GM12878 (cell line): Measurements from ENCODE around the gene ANKRD23. TPM values are rescaled to one million over a fixed set of nuclear protein-coding genes. Genes with fewer than 3 reads are reported as not detected.

ENCODE experiments used
- ATAC-seq: fragments of 200-7000 bp; cut with Tn5 transposase; 3 replicates; pipeline ENCODE4 v1.9.1; 2020; ENCODE audit warnings: mild to moderate bottlenecking, moderate library complexity
- BruUV-seq: library from RNA; stranded (reverse); fragments of 400-500 nt; replicated peaks from 2 replicates; lab custom pipeline; 2021; lab: Mats Ljungman, UMichigan
- CTCF ChIA-PET: fragments of 300-600 bp; sonication (Branson Sonifier 250); formaldehyde crosslinking; extraction: SDS; loops from one replicate; lab custom pipeline; 2021; ENCODE audit warnings: inconsistent platforms; lab: Yijun Ruan, JAX
- POLR2A ChIA-PET: fragments of 350-600 bp; formaldehyde crosslinking; extraction: SDS; loops from one replicate; lab custom pipeline; 2021; ENCODE audit warnings: inconsistent platforms; lab: Charles Lee
- RAD21 ChIA-PET: fragments of 300-600 bp; sonication (Branson Sonifier 250); formaldehyde crosslinking; loops from one replicate; lab custom pipeline; 2023; ENCODE audit warnings: antibody characterized with exemption; ENCODE audit not compliant: unreplicated experiment; lab: Charles Lee
- SMC1A ChIA-PET: fragments of 300-600 bp; sonication (Branson Sonifier 250); formaldehyde crosslinking; loops from one replicate; lab custom pipeline; 2023; ENCODE audit not compliant: unreplicated experiment, uncharacterized antibody; lab: Charles Lee
- DNase-seq: peaks from one replicate; pipeline ENCODE4 v3.0.0-alpha.2; 2011; ENCODE audit warnings: low read depth, low spot score
- FAIRE-seq: peaks from 3 replicates; lab custom pipeline; 2011; peaks lifted over from hg19 to GRCh38; lab: Jason Lieb, UNC
- H2AFZ ChIP-seq: 2 replicates; pipeline ENCODE4 v1.6.0; 2011; ENCODE audit warnings: low read depth, low read length, control low read depth; ENCODE audit not compliant: control insufficient read depth
- H3K27ac ChIP-seq: 2 replicates; pipeline ENCODE4 v1.5.1; 2011; ENCODE audit warnings: control low read depth; ENCODE audit not compliant: control insufficient read depth, insufficient read depth
- H3K27me3 ChIP-seq, 2 experiments: replicated peaks in 1 of 2; 2 replicates each; pipeline versions ENCODE4 v1.6.0 to v1.6.1; 2011; ENCODE audit warnings: low read length in 1 of 2; ENCODE audit not compliant: control insufficient read depth in 2 of 2, insufficient read depth in 2 of 2
- H3K36me3 ChIP-seq, 2 experiments: 2 replicates each; pipeline ENCODE4 v1.5.1; 2011; ENCODE audit warnings: low read length in 1 of 2; ENCODE audit not compliant: control insufficient read depth in 2 of 2, insufficient read depth in 2 of 2
- H3K4me1 ChIP-seq: 2 replicates; pipeline ENCODE4 v1.6.1; 2011; ENCODE audit warnings: mild to moderate bottlenecking, low read length, moderate library complexity, mixed read lengths; ENCODE audit not compliant: control insufficient read depth, insufficient read depth
- H3K4me2 ChIP-seq: 2 replicates; pipeline ENCODE4 v1.6.0; 2011; ENCODE audit warnings: control low read depth; ENCODE audit not compliant: control insufficient read depth, insufficient read depth
- H3K4me3 ChIP-seq: fragments of 200-600 bp; sonication (generic); 2 replicates; pipeline ENCODE4 v1.5.1; 2016
- H3K79me2 ChIP-seq: 2 replicates; pipeline ENCODE4 v1.6.0; 2011; ENCODE audit warnings: low read length; ENCODE audit not compliant: control insufficient read depth, insufficient read depth
- H3K9ac ChIP-seq: 2 replicates; pipeline ENCODE4 v1.8.0; 2011; ENCODE audit warnings: low read length, control low read depth, mixed read lengths; ENCODE audit not compliant: control insufficient read depth, insufficient read depth
- H3K9me3 ChIP-seq: replicated peaks from 3 replicates; pipeline ENCODE4 v1.5.1; 2011; ENCODE audit warnings: mild to moderate bottlenecking, low read length; ENCODE audit not compliant: control insufficient read depth, insufficient read depth
- H4K20me1 ChIP-seq: 2 replicates; pipeline ENCODE4 v1.6.0; 2011; ENCODE audit not compliant: control insufficient read depth, insufficient read depth
- EGR1 ChIP-seq, 2 experiments: IDR thresholded peaks; 1 replicate in 1 of 2; 2 replicates in 1 of 2; pipeline ENCODE4 v1.6.1; 2011 to 2012; ENCODE audit warnings: low read depth in 2 of 2, low read length in 2 of 2, borderline replicate concordance in 1 of 2, mild to moderate bottlenecking in 1 of 2, moderate library complexity in 1 of 2
- IRF3 ChIP-seq: fragments of 450-650 bp; IDR thresholded peaks from 2 replicates; pipeline ENCODE4 v1.6.1; 2014; ENCODE audit warnings: mild to moderate bottlenecking
- MEF2B ChIP-seq: fragments of 450-650 bp; IDR thresholded peaks from 2 replicates; pipeline ENCODE4 v1.6.1; 2018; ENCODE audit warnings: mild to moderate bottlenecking, moderate library complexity; ENCODE audit not compliant: partially characterized antibody, poor library complexity, severe bottlenecking
- MLLT1 ChIP-seq: fragments of 450-650 bp; IDR thresholded peaks from 2 replicates; pipeline ENCODE4 v1.6.1; 2016; ENCODE audit warnings: mild to moderate bottlenecking
- MYB ChIP-seq: fragments of 150-350 bp; IDR thresholded peaks from 2 replicates; pipeline ENCODE4 v1.6.1; 2014; ENCODE audit warnings: mild to moderate bottlenecking, low read depth, low read length, borderline replicate concordance
- NFXL1 ChIP-seq: fragments of 450-650 bp; IDR thresholded peaks from 2 replicates; pipeline ENCODE4 v1.6.1; 2017; ENCODE audit warnings: antibody characterized with exemption, mild to moderate bottlenecking, borderline replicate concordance
- NFYA ChIP-seq: IDR thresholded peaks from 2 replicates; pipeline ENCODE4 v1.6.1; 2011; ENCODE audit warnings: low read depth, mild to moderate bottlenecking, low read length, improper control_type of control experiment, borderline replicate concordance
- NR2C2 ChIP-seq: IDR thresholded peaks from 2 replicates; pipeline ENCODE4 v1.6.1; 2011; ENCODE audit warnings: borderline replicate concordance, low read depth; ENCODE audit not compliant: control insufficient read depth, insufficient read length
- NR2F1 ChIP-seq: fragments of 450-650 bp; conservative IDR thresholded peaks from 2 replicates; pipeline ENCODE4 v1.6.1; 2017; ENCODE audit warnings: mild to moderate bottlenecking
- POLR2A ChIP-seq: IDR thresholded peaks from 2 replicates; pipeline ENCODE4 v1.6.1; 2011; ENCODE audit warnings: low read depth, mild to moderate bottlenecking, low read length
- SPI1 ChIP-seq: IDR thresholded peaks from 2 replicates; pipeline ENCODE4 v1.6.1; 2011; ENCODE audit warnings: low read depth, mild to moderate bottlenecking, low read length, moderate library complexity, borderline replicate concordance; ENCODE audit not compliant: insufficient read depth
- SREBF1 ChIP-seq: IDR thresholded peaks from 2 replicates; pipeline ENCODE4 v1.6.1; 2012; ENCODE audit warnings: mild to moderate bottlenecking, low read length
- YY1 ChIP-seq: IDR thresholded peaks from 2 replicates; pipeline ENCODE4 v1.6.1; 2011; ENCODE audit warnings: low read depth, mild to moderate bottlenecking, low read length
- ZNF622 ChIP-seq: fragments of 450-650 bp; IDR thresholded peaks from 2 replicates; pipeline ENCODE4 v1.6.1; 2017; ENCODE audit warnings: mild to moderate bottlenecking, inconsistent platforms
- WGBS: methylation state at CpG from one replicate; pipeline ENCODE4 v1.1.6; 2016; ENCODE audit warnings: low lambda C conversion rate; ENCODE audit not compliant: insufficient replicate concordance, insufficient coverage; ENCODE audit errors: missing lambda C conversion rate; 5-methylcytosine and 5-hydroxymethylcytosine counted together
- in situ Hi-C: fragments of 300-500 bp; cut with MboI; formaldehyde crosslinking; loops from 9 replicates; pipeline ENCODE4 v1.14.3; 2018; ENCODE audit warnings: mixed read lengths
- intact Hi-C: fragments of 100-400 bp; cut with micrococcal nuclease; formaldehyde crosslinking; loops from one replicate; pipeline ENCODE4 v1.14.2; 2022; ENCODE audit not compliant: unreplicated experiment
- polyA plus RNA-seq, 11 experiments: library from polyadenylated mRNA; depleted of rRNA in 4 of 11; unstranded in 6 of 11; stranded (reverse) in 5 of 11; fragments of >200 nt; fragmentation: Nextera tagmentation in 4 of 11; fragmentation: Illumina TruSeq in 1 of 11; extraction: Ambion mirVana in 4 of 11; extraction: Trizol in 1 of 11; gene quantifications; 1 replicate in 1 of 11; 2 replicates in 10 of 11; pipeline versions ENCODE4 v1.2.1 to v1.2.3, GENCODE V29; 2011 to 2016; ENCODE audit warnings: inconsistent platforms in 2 of 11, missing spikeins in 2 of 11, low read depth in 1 of 11
- total RNA-seq, 4 experiments: library from RNA; depleted of rRNA in 3 of 4; stranded (reverse); fragments of >200 nt in 3 of 4; fragmentation: Illumina TruSeq in 1 of 4; extraction: Trizol in 1 of 4; gene quantifications; 2 replicates each; pipeline versions ENCODE4 v1.2.1 to v1.2.3, GENCODE V29; 2013 to 2021

ANKRD23 gene
- total and polyA plus RNA-seq, 10 of the 15 experiments (the other 5 are each of a cell fraction or from before 2014, with no cell fraction given), result 0.34 to 5.3 (median 2.7) TPM

- Histone ChIP-seq H3K9me3 (no peaks in the 10 kb centered on the region), H3K4me3 (no peak overlapping the region), H3K36me3 (no peaks in the 10 kb centered on the region), H3K27me3 (no peaks in the 10 kb centered on the region), H4K20me1 (no peaks in the 10 kb centered on the region), H3K27ac (no peak overlapping the region), H3K79me2 (no peaks in the 10 kb centered on the region)
- 34% methylated on average over 11 of the region's 11 CpGs for WGBS
- CTCF ChIA-PET, result interaction anchor here (0.6 to 1.1 kb wide), 3 partner anchors 34 to 42 kb away, joined by 3 read pairs; no protein-coding TSS in a partner anchor
- no peak for TF ChIP-seq NFXL1
- no peak for TF ChIP-seq SREBF1
- TF ChIP-seq IRF3, result no peak
- no peak for TF ChIP-seq NR2C2
- no peak for TF ChIP-seq POLR2A
- no peak for TF ChIP-seq NR2F1
- TF ChIP-seq NFYA, result no peak
- TF ChIP-seq EGR1 (IDR thresholded peaks at IDR 0.05; ENCODE audit: borderline replicate concordance in 1 of 2, low read depth in 2 of 2, low read length in 2 of 2), result no peak
- TF ChIP-seq MEF2B, result no peak
- TF ChIP-seq YY1, result no peak
- no peak for TF ChIP-seq ZNF622
- TF ChIP-seq MYB, result no peak
- TF ChIP-seq MLLT1, result no peak
- no peak for TF ChIP-seq SPI1
- TF ChIP-seq, all 136 proteins: peak for 0
- ATAC-seq (no peak), FAIRE-seq (no peak), DNase-seq (no peak)
- intact Hi-C loops, result no loop called here
- no TSS peak for BruUV-seq
- SMC1A ChIA-PET, result interaction anchor here (1.3 kb wide), 1 partner anchor 17 kb away, joined by 3 read pairs; no protein-coding TSS in a partner anchor
- H2AFZ ChIP-seq, result no peak overlapping the region
- POLR2A ChIA-PET, result no interaction called here
- in situ Hi-C loops, result no loop called here
- no peaks in the 10 kb centered on the region for H3K4me1 ChIP-seq
- RAD21 ChIA-PET, result interaction anchor here (1.0 to 1.2 kb wide), 2 partner anchors 8 to 34 kb away, joined by 3 to 8 read pairs; partner anchors contain the start of gene ANKRD39
- no peak overlapping the region for H3K4me2 ChIP-seq
- no peak overlapping the region for H3K9ac ChIP-seq
Measured at GRCh38 chr2:96891591-96892333, 47.9 kb upstream of the ANKRD23 start.
